ENCODE results near the gene GPR148.

GPR148 gene

DNA sequence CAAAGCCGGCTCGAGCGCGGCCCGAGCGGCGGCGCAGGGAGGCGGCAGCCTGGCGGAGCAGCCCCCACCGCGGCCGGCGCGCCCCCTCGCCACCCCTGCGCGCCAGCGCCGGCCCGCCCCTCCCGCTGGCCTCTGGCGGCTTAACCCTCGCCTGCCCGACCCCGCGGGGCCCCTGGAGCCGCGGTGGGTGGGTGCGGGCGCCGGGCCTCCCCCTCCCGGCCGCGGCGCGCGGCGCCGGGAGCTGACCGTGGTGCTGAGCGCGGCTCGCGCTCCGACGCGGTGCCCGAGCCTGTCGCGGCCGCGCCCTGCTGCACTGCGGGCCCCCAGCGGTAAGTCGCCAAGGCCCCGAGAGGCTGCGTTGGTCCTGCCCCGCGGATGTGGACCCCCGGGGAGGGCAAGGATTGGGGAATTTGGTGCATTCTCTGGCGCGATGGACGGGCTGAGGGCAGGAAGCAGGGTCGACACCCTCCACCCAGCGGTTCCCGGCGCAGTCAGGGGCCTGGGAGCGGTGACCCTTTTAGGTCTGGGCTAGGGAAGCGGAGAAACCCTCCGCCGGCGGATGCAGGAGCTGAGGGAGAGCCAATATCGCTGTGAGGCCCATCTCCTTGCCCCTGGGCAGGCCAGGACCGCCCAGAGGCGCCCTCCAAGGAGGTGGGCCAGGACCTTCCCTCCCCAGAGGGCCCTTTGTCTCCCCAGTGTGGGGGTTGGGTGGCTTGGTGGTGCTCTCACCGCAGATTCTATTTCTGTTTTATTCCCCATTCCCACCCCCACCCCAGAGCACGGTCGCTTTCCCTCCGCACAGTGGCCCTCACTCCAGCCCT is 27.4 kb downstream of the GPR148 start:
- Histone ChIP-seq H3K18ac (ENCODE audit: low read length) (no peak overlapping the region), H3K23ac (ENCODE audit: low read depth, low read length, poor library complexity) (no peak overlapping the region), H2BK12ac (ENCODE audit: low read length) (no peak overlapping the region), H3K4me1 (ENCODE audit: control insufficient read depth in 2 of 2, insufficient read depth in 1 of 2, low read depth in 1 of 2, low read length in 2 of 2) (peaks cover 0 to 7% of the 10 kb centered on the region in 2 donors), H4K91ac (ENCODE audit: low read depth, low read length, poor library complexity) (no peak overlapping the region), H3K4ac (ENCODE audit: low read length) (no peak overlapping the region), H3K27me3 (ENCODE audit: control insufficient read depth in 3 of 3, insufficient read depth in 3 of 3, low read depth in 1 of 3, low read length in 3 of 3) (peaks cover 4 to 40% (median 31%) of the 10 kb centered on the region in 3 experiments), H2BK120ac (ENCODE audit: low read depth, low read length) (no peak overlapping the region), H2AFZ (ENCODE audit: low read length) (peak overlapping the region; percentile 57), H4K8ac (ENCODE audit: low read depth, low read length) (no peak overlapping the region), H3K4me3 (ENCODE audit: low read length in 2 of 2) (peak overlapping the region; percentile 22 to 83), H2BK5ac (ENCODE audit: low read length) (no peak overlapping the region), H3K9ac (ENCODE audit: low read depth, low read length, poor library complexity) (peak overlapping the region; percentile 57), H2BK15ac (ENCODE audit: low read length) (no peak overlapping the region), H3K27ac (replicated peaks; ENCODE audit: low read length) (no peak overlapping the region), H3K14ac (ENCODE audit: low read length) (no peak overlapping the region), H3K79me1 (ENCODE audit: low read depth, low read length) (no peaks in the 10 kb centered on the region), H3K4me2 (ENCODE audit: insufficient read depth, low read length, poor library complexity, severe bottlenecking) (peak overlapping the region; percentile 88), H2AK5ac (ENCODE audit: low read depth, low read length) (no peak overlapping the region), H3K9me3 (replicated peaks in 1 of 2; ENCODE audit: control insufficient read depth in 2 of 2, insufficient read depth in 1 of 2, low read depth in 1 of 2, low read length in 2 of 2) (no peaks in the 10 kb centered on the region), H3K36me3 (replicated peaks in 1 of 2; ENCODE audit: control insufficient read depth in 2 of 2, insufficient read depth in 2 of 2, low read length in 2 of 2) (no peaks in the 10 kb centered on the region)
- WGBS, 2 donors (ENCODE audit: extremely low coverage in 2 of 2, insufficient read length in 2 of 2, insufficient replicate concordance in 1 of 2): no CpG with 5 or more reads among the region's 80 CpGs
- DNase-seq (ENCODE audit: low spot score): peak; percentile 73

DNA sequence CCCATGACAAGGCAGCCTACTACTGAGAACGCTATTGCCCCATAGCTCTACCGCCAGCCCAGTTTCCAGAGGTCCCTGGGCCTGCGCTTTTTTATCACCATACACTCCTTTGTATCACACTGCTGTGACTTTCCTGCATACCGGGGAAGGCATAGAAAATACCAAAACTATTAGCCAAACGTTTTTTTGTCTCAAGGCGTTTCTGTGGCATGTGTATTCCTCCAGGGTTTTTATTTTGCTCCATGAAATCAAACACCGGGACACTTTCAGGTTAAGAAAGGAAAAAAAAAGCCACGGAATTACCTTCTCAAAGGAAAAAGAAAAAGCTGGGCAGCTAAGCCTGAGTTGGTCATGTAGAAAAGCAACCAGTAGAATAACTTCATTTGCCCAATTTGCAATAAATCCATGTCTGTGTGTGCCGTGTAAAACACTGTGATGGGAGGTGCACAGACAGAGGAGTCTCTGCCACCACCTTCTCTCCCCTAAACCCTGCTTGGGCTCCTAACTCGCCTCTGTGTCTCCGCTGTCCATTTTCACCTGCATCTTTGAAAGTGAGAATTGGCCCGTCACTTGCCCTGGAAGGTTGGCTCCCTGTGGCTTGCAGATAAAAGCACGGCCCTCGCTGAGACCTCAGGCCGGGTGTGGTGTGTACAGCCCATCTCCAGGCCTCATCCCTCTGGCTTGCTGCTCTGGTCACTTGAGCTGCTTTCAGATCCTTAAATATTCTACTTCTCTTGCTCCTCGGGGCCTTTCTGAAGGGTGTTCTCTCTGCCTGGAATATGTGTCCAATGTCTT is 28.2 kb downstream of the GPR148 start:
- Histone ChIP-seq H3K9ac (ENCODE audit: low read depth, low read length, poor library complexity) (no peak overlapping the region), H3K36me3 (replicated peaks in 1 of 2; ENCODE audit: control insufficient read depth in 2 of 2, insufficient read depth in 2 of 2, low read length in 2 of 2) (no peaks in the 10 kb centered on the region), H3K4me1 (ENCODE audit: control insufficient read depth in 2 of 2, insufficient read depth in 1 of 2, low read depth in 1 of 2, low read length in 2 of 2) (peaks cover 0 to 7% of the 10 kb centered on the region in 2 donors), H3K27ac (replicated peaks; ENCODE audit: low read length) (no peak overlapping the region), H2BK120ac (ENCODE audit: low read depth, low read length) (no peak overlapping the region), H2AK5ac (ENCODE audit: low read depth, low read length) (no peak overlapping the region), H4K8ac (ENCODE audit: low read depth, low read length) (no peak overlapping the region), H3K4ac (ENCODE audit: low read length) (no peak overlapping the region), H3K14ac (ENCODE audit: low read length) (no peak overlapping the region), H3K23ac (ENCODE audit: low read depth, low read length, poor library complexity) (no peak overlapping the region), H2BK12ac (ENCODE audit: low read length) (no peak overlapping the region), H3K18ac (ENCODE audit: low read length) (no peak overlapping the region), H3K4me2 (ENCODE audit: insufficient read depth, low read length, poor library complexity, severe bottlenecking) (peak overlapping the region; percentile 88), H4K91ac (ENCODE audit: low read depth, low read length, poor library complexity) (no peak overlapping the region), H2AFZ (ENCODE audit: low read length) (no peak overlapping the region), H3K4me3 (ENCODE audit: low read length in 2 of 2) (no peak overlapping the region), H3K9me3 (replicated peaks in 1 of 2; ENCODE audit: control insufficient read depth in 2 of 2, insufficient read depth in 1 of 2, low read depth in 1 of 2, low read length in 2 of 2) (no peaks in the 10 kb centered on the region), H3K79me1 (ENCODE audit: low read depth, low read length) (no peaks in the 10 kb centered on the region), H2BK5ac (ENCODE audit: low read length) (no peak overlapping the region), H3K27me3 (ENCODE audit: control insufficient read depth in 3 of 3, insufficient read depth in 3 of 3, low read depth in 1 of 3, low read length in 3 of 3) (peaks cover 4 to 40% (median 31%) of the 10 kb centered on the region in 3 experiments), H2BK15ac (ENCODE audit: low read length) (no peak overlapping the region)
- WGBS, 2 donors (ENCODE audit: extremely low coverage in 2 of 2, insufficient read length in 2 of 2, insufficient replicate concordance in 1 of 2): no CpG with 5 or more reads among the region's 16 CpGs
- DNase-seq (ENCODE audit: low spot score): no peak

GRCh38 chr2:130759906-130760753 is 31.3 kb downstream of the GPR148 start:
- Histone ChIP-seq H3K18ac (ENCODE audit: low read length) (no peak overlapping the region), H3K4me1 (ENCODE audit: control insufficient read depth in 2 of 2, insufficient read depth in 1 of 2, low read depth in 1 of 2, low read length in 2 of 2) (peaks cover 0 to 6% of the 10 kb centered on the region in 2 donors), H2AK5ac (ENCODE audit: low read depth, low read length) (no peak overlapping the region), H2BK15ac (ENCODE audit: low read length) (no peak overlapping the region), H2BK120ac (ENCODE audit: low read depth, low read length) (no peak overlapping the region), H3K27me3 (ENCODE audit: control insufficient read depth in 3 of 3, insufficient read depth in 3 of 3, low read depth in 1 of 3, low read length in 3 of 3) (peaks cover 3 to 31% (median 23%) of the 10 kb centered on the region in 3 experiments), H4K8ac (ENCODE audit: low read depth, low read length) (no peak overlapping the region), H2BK12ac (ENCODE audit: low read length) (no peak overlapping the region), H2BK5ac (ENCODE audit: low read length) (no peak overlapping the region), H3K9ac (ENCODE audit: low read depth, low read length, poor library complexity) (no peak overlapping the region), H2AFZ (ENCODE audit: low read length) (no peak overlapping the region), H3K4me2 (ENCODE audit: insufficient read depth, low read length, poor library complexity, severe bottlenecking) (no peak overlapping the region), H4K91ac (ENCODE audit: low read depth, low read length, poor library complexity) (no peak overlapping the region), H3K4ac (ENCODE audit: low read length) (no peak overlapping the region), H3K27ac (replicated peaks; ENCODE audit: low read length) (no peak overlapping the region), H3K4me3 (ENCODE audit: low read length in 2 of 2) (no peak overlapping the region), H3K23ac (ENCODE audit: low read depth, low read length, poor library complexity) (peak overlapping the region; percentile 13), H3K9me3 (replicated peaks in 1 of 2; ENCODE audit: control insufficient read depth in 2 of 2, insufficient read depth in 1 of 2, low read depth in 1 of 2, low read length in 2 of 2) (no peaks in the 10 kb centered on the region), H3K14ac (ENCODE audit: low read length) (peak overlapping the region; percentile 43), H3K36me3 (replicated peaks in 1 of 2; ENCODE audit: control insufficient read depth in 2 of 2, insufficient read depth in 2 of 2, low read length in 2 of 2) (no peaks in the 10 kb centered on the region), H3K79me1 (ENCODE audit: low read depth, low read length) (no peaks in the 10 kb centered on the region)
- WGBS, 2 donors (ENCODE audit: extremely low coverage in 2 of 2, insufficient read length in 2 of 2, insufficient replicate concordance in 1 of 2): no CpG with 5 or more reads among the region's 10 CpGs
- no peak for DNase-seq (ENCODE audit: low spot score)

All from neuronal stem cell (in vitro differentiated cells).